ENCODE data around the gene RAPSN. TPM values are rescaled to one million over a fixed set of nuclear protein-coding genes. Genes with fewer than 3 reads are reported as not detected.

RAPSN gene
- total and polyA plus RNA-seq, 4 experiments from 2014 or later, result 0.55 to 1.7 TPM; not detected in 2

- H3K27ac ChIP-seq (ENCODE audit: low read depth, low read length), result peak overlapping the region; percentile 80
- peak in 2 of 5 donors; percentile 27 to 47 for DNase-seq
Observed at GRCh38 chr11:47408598-47409439, 40.1 kb downstream of the RAPSN start.

GRCh38 chr11:47407746-47408590 lies 41.0 kb downstream of the RAPSN start, which contains the start of gene SLC39A13:
Gene SLC39A13, plus strand, starts transcription at chr11:47408590. Its CDS starts 1,505 bp downstream, at chr11:47410095.
- Mint-ChIP-seq H3K27me3 (no peaks in the 10 kb centered on the region), H3K27ac (peak within 1 kb of the TSS; percentile 92 to 97 (median 94))

More at GRCh38 chr11:47408598-47409439, 40.1 kb downstream of the RAPSN start:
- peak overlapping the region; percentile 89 to 97 (median 92) for H3K4me3 Mint-ChIP-seq
- H3K4me1 Mint-ChIP-seq, result peaks cover 10 to 27% (median 20%) of the 10 kb centered on the region in 4 donors
- Histone ChIP-seq H3K4me3 (ENCODE audit: low read length in 2 of 2) (peak overlapping the region; percentile 34 to 73), H3K9me3 (ENCODE audit: control insufficient read depth in 1 of 2, low read length in 2 of 2) (no peaks in the 10 kb centered on the region), H3K4me1 (ENCODE audit: insufficient read depth, low read length) (peaks cover 25% of the 10 kb centered on the region), H3K27me3 (ENCODE audit: insufficient read depth, low read length) (no peaks in the 10 kb centered on the region), H3K36me3 (ENCODE audit: insufficient read depth, low read length) (peaks cover 3% of the 10 kb centered on the region)
- no peaks in the 10 kb centered on the region for H3K9me3 Mint-ChIP-seq
- no peaks in the 10 kb centered on the region for H3K27me3 Mint-ChIP-seq
- intact Hi-C loops (cut with micrococcal nuclease), result loop anchor here (1.0 to 5.0 kb wide), 7 partner anchors 15 to 232 kb away; partner anchors contain the start of genes ARFGAP2 and PSMC3
- ChIA-PET CTCF (ENCODE audit: partially characterized antibody) (interaction anchor here (0.9 to 7.2 kb wide), 7 partner anchors 9 to 444 kb away, joined by 3 to 257 read pairs (median 16); partner anchors contain the start of gene PSMC3), POLR2A (ENCODE audit: partially characterized antibody) (interaction anchor here (0.5 to 9.1 kb wide), 14 partner anchors 9 to 194 kb away, joined by 3 to 86 read pairs (median 4); partner anchors contain the start of genes ACP2, DDB2, MADD and PSMC3)
- peaks cover 3 to 8% of the 10 kb centered on the region in 2 donors for H3K36me3 Mint-ChIP-seq
- H3K27ac Mint-ChIP-seq, result peak overlapping the region; percentile 92 to 97 (median 94)

GRCh38 chr11:47406896-47407745 lies 41.8 kb downstream of the RAPSN start:
- no peaks in the 10 kb centered on the region for H3K36me3 ChIP-seq (ENCODE audit: insufficient read depth, low read length)
- H3K4me3 ChIP-seq (ENCODE audit: low read length in 2 of 2), result peak overlapping the region; percentile 4 to 58
- ChIA-PET POLR2A (ENCODE audit: partially characterized antibody) (interaction anchor here (0.7 to 9.1 kb wide), 9 partner anchors 7 to 192 kb away, joined by 3 to 86 read pairs (median 7); partner anchors contain the start of genes ACP2, DDB2, PSMC3 and SPI1), CTCF (ENCODE audit: partially characterized antibody) (interaction anchor here (0.9 to 7.2 kb wide), 8 partner anchors 8 to 34 kb away, joined by 3 to 257 read pairs (median 4); no protein-coding TSS in a partner anchor)
- H3K36me3 Mint-ChIP-seq, result peaks cover 0 to 4% of the 10 kb centered on the region in 2 donors
- H3K27me3 ChIP-seq (ENCODE audit: insufficient read depth, low read length), result no peaks in the 10 kb centered on the region
- H3K4me1 ChIP-seq (ENCODE audit: insufficient read depth, low read length), result peaks cover 25% of the 10 kb centered on the region
- H3K27ac Mint-ChIP-seq, result peak overlapping the region; percentile 90 to 95 (median 93)
- peak in 1 of 5 donors; percentile 24 for DNase-seq
- no peaks in the 10 kb centered on the region for H3K27me3 Mint-ChIP-seq
- H3K9me3 ChIP-seq (ENCODE audit: control insufficient read depth in 1 of 2, low read length in 2 of 2), result no peaks in the 10 kb centered on the region
- intact Hi-C loops (cut with micrococcal nuclease), result loop anchor here (5.0 kb wide), 1 partner anchor 230 kb away; the partner anchor contains the start of gene ARFGAP2
- H3K9me3 Mint-ChIP-seq, result no peaks in the 10 kb centered on the region
- peak overlapping the region; percentile 87 to 91 (median 90) for H3K4me3 Mint-ChIP-seq
- H3K4me1 Mint-ChIP-seq, result peaks cover 10 to 27% (median 20%) of the 10 kb centered on the region in 4 donors
- H3K27ac ChIP-seq (ENCODE audit: low read depth, low read length), result peak overlapping the region; percentile 80

More at GRCh38 chr11:47407746-47408590, 41.0 kb downstream of the RAPSN start, which contains the start of gene SLC39A13:
- Histone ChIP-seq H3K4me3 (ENCODE audit: low read length in 2 of 2) (peak within 1 kb of the TSS; percentile 34 to 73), H3K36me3 (ENCODE audit: insufficient read depth, low read length) (no peaks in the 10 kb centered on the region), H3K9me3 (ENCODE audit: control insufficient read depth in 1 of 2, low read length in 2 of 2) (no peaks in the 10 kb centered on the region), H3K4me1 (ENCODE audit: insufficient read depth, low read length) (peaks cover 25% of the 10 kb centered on the region), H3K27ac (ENCODE audit: low read depth, low read length) (peak within 1 kb of the TSS; percentile 80), H3K27me3 (ENCODE audit: insufficient read depth, low read length) (no peaks in the 10 kb centered on the region)
- CTCF ChIA-PET (ENCODE audit: partially characterized antibody), result interaction anchor here (0.9 to 7.2 kb wide), 10 partner anchors 8 to 35 kb away, joined by 3 to 257 read pairs (median 5); partner anchors contain the start of gene PSMC3
- no peaks in the 10 kb centered on the region for H3K9me3 Mint-ChIP-seq
- peaks cover 10 to 27% (median 20%) of the 10 kb centered on the region in 4 donors for H3K4me1 Mint-ChIP-seq
- H3K36me3 Mint-ChIP-seq, result peaks cover 0 to 4% of the 10 kb centered on the region in 2 donors
- H3K4me3 Mint-ChIP-seq, result peak within 1 kb of the TSS; percentile 89 to 97 (median 92)
- POLR2A ChIA-PET (ENCODE audit: partially characterized antibody), result interaction anchor here (1.0 to 9.1 kb wide), 12 partner anchors 8 to 193 kb away, joined by 3 to 86 read pairs (median 5); partner anchors contain the start of genes ACP2, DDB2, MADD and PSMC3
- intact Hi-C loops (cut with micrococcal nuclease), result loop anchor here (1.0 to 5.0 kb wide), 7 partner anchors 14 to 231 kb away; partner anchors contain the start of genes ARFGAP2 and PSMC3
- DNase-seq, result peak; percentile 88 to 94 (median 90)

GRCh38 chr11:47403571-47403970 lies 45.4 kb downstream of the RAPSN start:
- peaks cover 31% of the 10 kb centered on the region for H3K4me1 ChIP-seq (ENCODE audit: insufficient read depth, low read length)
- DNase-seq, result no peak
- no peaks in the 10 kb centered on the region for H3K9me3 ChIP-seq (ENCODE audit: control insufficient read depth in 1 of 2, low read length in 2 of 2)
- peaks cover 0 to 2% of the 10 kb centered on the region in 2 donors for H3K36me3 Mint-ChIP-seq
- H3K4me1 Mint-ChIP-seq, result peaks cover 12 to 31% (median 25%) of the 10 kb centered on the region in 4 donors
- ChIA-PET POLR2A (ENCODE audit: partially characterized antibody) (no interaction called here), CTCF (ENCODE audit: partially characterized antibody) (interaction anchor here (0.7 to 10.3 kb wide), 3 partner anchors 9 to 31 kb away, joined by 3 to 149 read pairs (median 4); no protein-coding TSS in a partner anchor)
- H3K9me3 Mint-ChIP-seq, result no peaks in the 10 kb centered on the region
- no peaks in the 10 kb centered on the region for H3K27me3 Mint-ChIP-seq
- H3K4me3 ChIP-seq (ENCODE audit: low read length in 2 of 2), result no peak overlapping the region
- no peaks in the 10 kb centered on the region for H3K27me3 ChIP-seq (ENCODE audit: insufficient read depth, low read length)
- intact Hi-C loops (cut with micrococcal nuclease), result no loop called here
- peak overlapping the region in 1 of 7 donors; percentile 57 for H3K27ac Mint-ChIP-seq
- no peaks in the 10 kb centered on the region for H3K36me3 ChIP-seq (ENCODE audit: insufficient read depth, low read length)
- no peak overlapping the region for H3K4me3 Mint-ChIP-seq
- no peak overlapping the region for H3K27ac ChIP-seq (ENCODE audit: low read depth, low read length)

GRCh38 chr11:47403135-47403534 lies 45.8 kb downstream of the RAPSN start:
- ChIA-PET POLR2A (ENCODE audit: partially characterized antibody) (no interaction called here), CTCF (ENCODE audit: partially characterized antibody) (interaction anchor here (0.7 to 10.3 kb wide), 3 partner anchors 9 to 30 kb away, joined by 3 to 149 read pairs (median 4); no protein-coding TSS in a partner anchor)
- Mint-ChIP-seq H3K9me3 (no peaks in the 10 kb centered on the region), H3K4me3 (no peak overlapping the region), H3K27me3 (no peaks in the 10 kb centered on the region), H3K36me3 (peaks cover 0 to 2% of the 10 kb centered on the region in 2 donors), H3K27ac (peak overlapping the region in 2 of 7 donors; percentile 57 to 59), H3K4me1 (peaks cover 13 to 36% (median 27%) of the 10 kb centered on the region in 4 donors)
- no peak for DNase-seq
- peaks cover 31% of the 10 kb centered on the region for H3K4me1 ChIP-seq (ENCODE audit: insufficient read depth, low read length)
- intact Hi-C loops (cut with micrococcal nuclease), result no loop called here
- H3K36me3 ChIP-seq (ENCODE audit: insufficient read depth, low read length), result no peaks in the 10 kb centered on the region
- no peak overlapping the region for H3K4me3 ChIP-seq (ENCODE audit: low read length in 2 of 2)
- no peaks in the 10 kb centered on the region for H3K27me3 ChIP-seq (ENCODE audit: insufficient read depth, low read length)
- no peaks in the 10 kb centered on the region for H3K9me3 ChIP-seq (ENCODE audit: control insufficient read depth in 1 of 2, low read length in 2 of 2)
- H3K27ac ChIP-seq (ENCODE audit: low read depth, low read length), result no peak overlapping the region
